ENCODE measurements around the gene ERCC3.

ERCC3 gene

DNA sequence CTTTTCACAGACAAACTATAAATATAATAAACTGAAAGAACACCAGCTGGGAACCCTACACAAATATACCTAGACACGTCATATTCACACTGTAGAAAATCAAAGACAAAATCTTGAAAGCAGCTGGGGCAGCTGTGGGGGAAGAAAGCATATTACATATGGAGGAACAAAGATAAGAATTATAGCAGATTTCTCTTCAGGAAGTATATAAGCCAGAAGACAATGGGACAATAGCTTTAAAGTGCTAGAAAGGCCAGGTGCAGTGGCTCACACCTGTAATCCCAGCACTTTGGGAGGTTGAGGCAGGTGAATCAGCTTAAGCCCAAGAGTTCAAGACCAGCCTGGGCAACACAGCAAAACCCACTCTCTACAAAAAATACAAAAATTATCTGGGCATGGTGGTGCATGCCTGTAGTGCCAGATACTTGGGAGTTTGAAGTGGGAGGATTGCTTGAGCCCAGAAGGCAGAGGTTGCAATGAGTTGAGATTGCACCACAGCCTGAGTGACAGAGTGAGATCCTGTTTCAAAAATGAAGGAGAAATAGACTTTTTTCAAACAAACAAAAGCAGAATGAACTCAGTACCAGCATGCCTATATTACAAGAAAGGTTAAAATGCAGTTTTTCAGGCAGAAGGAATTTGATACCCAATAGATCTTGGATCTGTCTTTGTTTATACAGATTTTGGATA is 26.8 kb upstream of the ERCC3 start:
- no peaks in the 10 kb centered on the region for H3K79me2 ChIP-seq (ENCODE audit: low read length)
- H3K36me3 ChIP-seq (replicated peaks; ENCODE audit: low read depth, low read length), result peaks cover 36% of the 10 kb centered on the region
- H3K4me2 ChIP-seq (ENCODE audit: low read length), result no peak overlapping the region
- no peak for TF ChIP-seq CTCF (IDR thresholded peaks at IDR 0.05; ENCODE audit: low read depth, low read length)
- TF ChIP-seq EZH2phosphoT487 (IDR thresholded peaks at IDR 0.05; ENCODE audit: low read depth), result no peak
- H3K9me3 ChIP-seq (ENCODE audit: insufficient read depth, low read length), result no peaks in the 10 kb centered on the region
- H3K27ac ChIP-seq (ENCODE audit: low read length), result no peak overlapping the region
- H3K27me3 ChIP-seq (ENCODE audit: low read depth, low read length), result no peaks in the 10 kb centered on the region
- no peak overlapping the region for H3K4me3 ChIP-seq (ENCODE audit: low read length)
- peaks cover 7% of the 10 kb centered on the region for H3K4me1 ChIP-seq (ENCODE audit: low read length)
- no peaks in the 10 kb centered on the region for H4K20me1 ChIP-seq (ENCODE audit: insufficient read depth, low read length)
- no peak overlapping the region for H2AFZ ChIP-seq (ENCODE audit: low read depth, low read length)
- no peak overlapping the region for H3K9ac ChIP-seq (ENCODE audit: low read length)

DNA sequence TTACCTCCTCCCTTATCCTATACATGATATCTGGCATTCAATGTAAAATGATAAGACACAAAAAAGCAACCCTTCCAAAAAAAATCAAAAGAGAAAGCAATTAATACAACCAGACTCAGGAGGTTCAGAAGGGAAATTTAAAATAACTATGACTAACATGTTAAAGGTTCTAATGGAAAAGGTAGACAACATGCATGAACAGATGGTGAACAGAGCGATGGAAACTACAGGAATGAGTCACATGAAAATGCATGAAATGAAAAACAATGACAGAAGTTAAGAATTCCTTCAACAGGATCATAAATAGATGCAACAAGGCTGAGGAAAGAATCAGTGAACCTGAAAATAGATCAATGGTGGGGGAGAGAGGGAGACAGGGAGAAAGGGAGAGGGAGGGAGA is 26.1 kb upstream of the ERCC3 start:
- Histone ChIP-seq H3K9ac (ENCODE audit: low read length) (no peak overlapping the region), H3K4me2 (ENCODE audit: low read length) (no peak overlapping the region), H3K4me1 (ENCODE audit: low read length) (peaks cover 7% of the 10 kb centered on the region), H3K27ac (ENCODE audit: low read length) (no peak overlapping the region), H3K4me3 (ENCODE audit: low read length) (no peak overlapping the region), H3K79me2 (ENCODE audit: low read length) (no peaks in the 10 kb centered on the region), H4K20me1 (ENCODE audit: insufficient read depth, low read length) (no peaks in the 10 kb centered on the region), H3K36me3 (replicated peaks; ENCODE audit: low read depth, low read length) (peaks cover 40% of the 10 kb centered on the region), H3K27me3 (ENCODE audit: low read depth, low read length) (no peaks in the 10 kb centered on the region), H2AFZ (ENCODE audit: low read depth, low read length) (no peak overlapping the region), H3K9me3 (ENCODE audit: insufficient read depth, low read length) (no peaks in the 10 kb centered on the region)
- TF ChIP-seq CTCF (IDR thresholded peaks at IDR 0.05; ENCODE audit: low read depth, low read length) (no peak), EZH2phosphoT487 (IDR thresholded peaks at IDR 0.05; ENCODE audit: low read depth) (no peak)

DNA sequence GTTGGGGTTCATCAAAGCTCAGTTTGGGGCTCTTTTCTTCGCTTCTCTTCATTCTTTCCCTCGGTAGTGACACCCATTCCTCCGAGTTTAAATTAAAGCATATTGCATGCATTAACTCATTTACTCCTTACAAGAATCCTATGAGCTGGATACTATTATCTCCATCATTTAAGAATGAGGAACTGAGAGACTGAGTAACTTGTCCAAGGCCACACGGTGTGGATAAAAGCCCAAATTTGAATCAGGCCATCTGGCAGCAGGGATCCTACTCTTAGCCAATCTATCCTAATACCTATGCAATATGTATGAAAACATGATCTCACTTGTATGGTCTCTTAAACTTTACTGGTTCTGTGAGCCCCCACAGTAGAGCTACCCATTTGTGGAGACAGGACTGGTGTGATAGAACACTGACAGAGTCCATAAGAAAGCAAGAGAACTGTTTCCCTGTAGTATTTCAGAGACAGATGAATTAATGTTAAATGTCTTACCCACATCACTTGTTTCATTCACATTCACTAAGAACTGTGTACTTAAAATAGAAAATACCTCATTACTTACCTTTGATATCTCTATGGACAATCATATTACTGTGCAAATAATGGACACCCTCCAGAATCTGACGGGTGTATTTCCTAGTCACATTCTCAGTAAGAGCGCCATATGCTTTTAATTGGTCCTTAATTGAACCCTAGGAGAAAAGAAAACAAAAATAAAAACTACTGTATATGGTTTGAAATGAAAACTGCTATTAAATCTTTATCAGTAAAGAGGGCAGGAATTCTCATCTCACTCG is 20.4 kb upstream of the ERCC3 start:
- H3K4me3 ChIP-seq (ENCODE audit: low read length), result no peak overlapping the region
- peaks cover 17% of the 10 kb centered on the region for H4K20me1 ChIP-seq (ENCODE audit: insufficient read depth, low read length)
- H3K27me3 ChIP-seq (ENCODE audit: low read depth, low read length), result no peaks in the 10 kb centered on the region
- no peaks in the 10 kb centered on the region for H3K79me2 ChIP-seq (ENCODE audit: low read length)
- H3K4me1 ChIP-seq (ENCODE audit: low read length), result peaks cover 21% of the 10 kb centered on the region
- H3K9ac ChIP-seq (ENCODE audit: low read length), result no peak overlapping the region
- H2AFZ ChIP-seq (ENCODE audit: low read depth, low read length), result no peak overlapping the region
- no peak for TF ChIP-seq EZH2phosphoT487 (IDR thresholded peaks at IDR 0.05; ENCODE audit: low read depth)
- H3K4me2 ChIP-seq (ENCODE audit: low read length), result peak overlapping the region; percentile 33; the same call in 1 of the 2 replicates
- no peaks in the 10 kb centered on the region for H3K9me3 ChIP-seq (ENCODE audit: insufficient read depth, low read length)
- peaks cover 48% of the 10 kb centered on the region for H3K36me3 ChIP-seq (replicated peaks; ENCODE audit: low read depth, low read length)
- H3K27ac ChIP-seq (ENCODE audit: low read length), result no peak overlapping the region

DNA sequence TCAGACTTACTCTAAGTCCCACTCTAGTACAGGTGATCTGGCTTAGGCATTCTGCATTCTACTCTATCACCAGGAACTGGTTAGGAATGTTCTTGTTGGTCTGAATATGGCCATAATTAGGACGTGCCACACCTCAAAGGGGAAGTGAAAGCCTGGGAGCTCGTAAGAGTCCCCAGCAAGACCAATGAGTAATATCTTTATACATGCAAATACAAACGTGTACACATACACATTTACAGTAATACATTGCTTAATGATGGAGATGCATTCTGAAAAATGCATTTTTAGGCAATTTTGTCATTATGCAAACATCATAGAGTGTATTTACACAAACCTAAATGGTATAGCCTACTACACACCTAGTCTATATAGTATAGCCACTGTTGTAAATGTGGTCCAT is 19.5 kb upstream of the ERCC3 start:
- no peak overlapping the region for H3K4me3 ChIP-seq (ENCODE audit: low read length)
- peaks cover 17% of the 10 kb centered on the region for H4K20me1 ChIP-seq (ENCODE audit: insufficient read depth, low read length)
- no peak for TF ChIP-seq CTCF (IDR thresholded peaks at IDR 0.05; ENCODE audit: low read depth, low read length)
- TF ChIP-seq EZH2phosphoT487 (IDR thresholded peaks at IDR 0.05; ENCODE audit: low read depth), result no peak
- H3K36me3 ChIP-seq (replicated peaks; ENCODE audit: low read depth, low read length), result peaks cover 53% of the 10 kb centered on the region
- H3K4me1 ChIP-seq (ENCODE audit: low read length), result peaks cover 21% of the 10 kb centered on the region
- H3K4me2 ChIP-seq (ENCODE audit: low read length), result peak overlapping the region; percentile 33
- no peak overlapping the region for H2AFZ ChIP-seq (ENCODE audit: low read depth, low read length)
- no peak overlapping the region for H3K9ac ChIP-seq (ENCODE audit: low read length)
- H3K9me3 ChIP-seq (ENCODE audit: insufficient read depth, low read length), result no peaks in the 10 kb centered on the region
- no peaks in the 10 kb centered on the region for H3K27me3 ChIP-seq (ENCODE audit: low read depth, low read length)
- no peaks in the 10 kb centered on the region for H3K79me2 ChIP-seq (ENCODE audit: low read length)
- H3K27ac ChIP-seq (ENCODE audit: low read length), result no peak overlapping the region

Measured in OCI-LY3 (cell line).